ENCODE data around the gene FUOM.

DNA sequence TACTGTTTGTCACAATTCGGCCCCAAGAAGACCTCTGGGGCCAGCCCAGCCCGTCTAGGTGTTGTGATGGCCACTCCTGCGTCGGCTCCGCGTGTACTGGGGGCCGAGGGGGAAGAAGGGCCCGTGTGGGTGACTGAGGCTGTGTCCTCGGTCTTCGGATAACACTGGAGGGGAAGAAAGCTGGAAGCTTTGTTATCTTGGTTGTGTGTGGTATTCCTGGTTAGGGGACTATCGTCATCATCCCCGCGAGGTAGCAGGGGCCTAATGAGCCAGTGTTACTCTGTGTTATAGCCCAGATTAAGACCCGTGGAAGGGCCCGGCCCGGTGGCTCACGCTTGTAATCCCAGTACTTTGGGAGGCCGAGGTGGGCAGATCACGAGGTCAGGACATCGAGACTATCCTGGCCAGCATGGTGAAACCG, 37.0 kb upstream of the FUOM start:
- TF ChIP-seq RFX5 (IDR thresholded peaks at IDR 0.05; ENCODE audit: borderline replicate concordance, low read depth, low read length): no peak
- no peak for TF ChIP-seq TAF1 (IDR thresholded peaks at IDR 0.05; ENCODE audit: low read depth, low read length)
